ENCODE measurements around the gene PTPRG.

GRCh38 chr3:62151591-62151990, 590.2 kb downstream of the PTPRG start:
- TF ChIP-seq CTCF (optimal IDR thresholded peaks at IDR 0.05 in 1 of 3, IDR thresholded peaks at IDR 0.05 in 1 of 3, conservative IDR thresholded peaks at IDR 0.05 in 1 of 3; ENCODE audit: extremely low read depth in 1 of 3, insufficient read depth in 2 of 3, low read length in 3 of 3) (no peak), EZH2 (IDR thresholded peaks at IDR 0.05; ENCODE audit: low read length) (no peak)

All from keratinocyte (primary cell).